ENCODE measurements around the gene C19orf38. TPM values are rescaled to one million over a fixed set of nuclear protein-coding genes. Genes with fewer than 3 reads are reported as not detected.
"Not testable (repeated sequence)": the region's sequence is repeated elsewhere in the genome, so short reads cannot be mapped to it uniquely, and the experiment has no call there.

Gene C19orf38
- total RNA-seq, 1 donor from 2014 or later: not detected

DNA sequence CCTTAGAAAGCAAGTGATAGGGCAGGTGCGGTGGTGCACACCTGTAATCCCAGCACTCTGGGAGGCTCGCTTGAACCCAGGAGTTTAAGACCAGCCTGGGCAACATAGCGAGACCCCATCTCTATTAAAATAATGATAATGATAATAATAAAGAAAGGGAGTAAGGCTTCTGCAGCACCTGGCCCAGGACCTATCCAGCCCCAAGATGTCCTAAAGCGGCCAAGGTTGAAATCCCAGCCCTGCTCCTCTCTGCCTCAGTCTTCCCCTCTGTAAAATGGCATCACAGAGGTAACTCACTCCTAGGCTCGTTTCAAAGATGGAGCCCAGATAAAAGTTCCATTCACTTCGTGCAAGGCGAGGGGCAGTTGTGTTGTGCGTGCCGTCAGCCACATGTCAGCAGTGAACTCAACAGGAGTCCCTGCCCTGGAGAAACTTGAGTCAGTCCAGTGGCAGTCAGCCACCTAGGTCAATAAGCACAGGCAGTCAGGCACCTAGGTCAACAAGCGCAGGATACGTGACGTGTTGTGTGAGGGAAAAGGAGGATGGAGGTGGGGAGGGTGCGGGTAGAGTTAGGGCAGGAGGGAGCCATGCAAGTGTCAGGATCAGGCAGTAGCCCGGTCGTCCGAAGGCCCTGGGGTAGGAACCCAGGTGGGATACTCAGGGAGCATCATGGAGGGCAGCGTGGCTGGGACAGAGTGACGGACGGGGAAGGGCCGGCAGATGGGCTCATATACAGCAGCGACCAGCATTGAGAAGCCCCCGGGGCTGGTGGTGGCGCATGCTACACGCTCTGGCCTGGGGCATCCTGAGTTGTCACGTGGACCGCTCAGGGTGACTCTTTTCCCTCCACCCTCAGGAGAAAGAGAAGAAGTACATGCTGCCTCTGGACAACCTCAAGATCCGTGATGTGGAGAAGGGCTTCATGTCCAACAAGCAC is 28.8 kb upstream of the C19orf38 start:
- no peak for DNase-seq (ENCODE audit: extremely low read depth, low read depth, low spot score)

DNA sequence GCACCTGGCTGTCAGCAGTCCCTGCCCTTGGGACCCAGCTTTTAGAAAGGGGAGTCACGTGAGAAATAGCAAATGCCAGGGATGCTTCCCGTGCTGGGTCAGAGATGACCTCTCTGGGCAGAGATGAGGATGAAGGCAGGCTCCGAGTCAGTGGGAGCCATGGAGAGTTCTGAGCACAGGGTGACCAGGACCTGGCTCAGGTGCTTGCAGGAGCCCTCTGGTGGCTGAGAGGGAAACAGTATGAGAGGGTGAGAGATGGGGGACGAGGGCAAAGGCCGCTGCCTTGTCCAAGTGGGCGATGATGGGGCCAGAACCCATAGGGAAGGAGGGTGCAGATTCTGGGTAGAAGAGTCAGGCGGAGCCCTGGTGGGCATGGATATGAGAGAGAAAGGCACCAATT is 28.0 kb upstream of the C19orf38 start:
- DNase-seq (ENCODE audit: extremely low read depth, low read depth, low spot score): no peak

DNA sequence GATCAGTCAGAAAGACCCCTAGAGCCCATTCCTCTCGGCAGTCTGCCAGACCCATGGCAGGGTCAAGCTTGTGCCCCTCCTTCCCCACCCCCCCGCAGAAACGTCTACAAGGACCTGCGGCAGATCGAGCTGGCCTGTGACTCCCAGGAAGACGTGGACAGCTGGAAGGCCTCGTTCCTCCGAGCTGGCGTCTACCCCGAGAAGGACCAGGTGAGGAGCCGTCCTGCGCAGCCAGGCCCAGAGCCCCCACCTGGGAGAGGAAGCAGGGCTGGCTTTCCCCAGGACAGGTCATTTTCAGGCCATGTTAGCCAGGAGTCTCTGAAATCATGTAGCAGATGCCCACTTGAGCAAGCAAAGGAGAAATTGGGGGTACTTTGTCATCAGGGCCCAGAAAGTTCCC is 24.5 kb upstream of the C19orf38 start:
- no peak for DNase-seq (ENCODE audit: extremely low read depth, low read depth, low spot score)

DNA sequence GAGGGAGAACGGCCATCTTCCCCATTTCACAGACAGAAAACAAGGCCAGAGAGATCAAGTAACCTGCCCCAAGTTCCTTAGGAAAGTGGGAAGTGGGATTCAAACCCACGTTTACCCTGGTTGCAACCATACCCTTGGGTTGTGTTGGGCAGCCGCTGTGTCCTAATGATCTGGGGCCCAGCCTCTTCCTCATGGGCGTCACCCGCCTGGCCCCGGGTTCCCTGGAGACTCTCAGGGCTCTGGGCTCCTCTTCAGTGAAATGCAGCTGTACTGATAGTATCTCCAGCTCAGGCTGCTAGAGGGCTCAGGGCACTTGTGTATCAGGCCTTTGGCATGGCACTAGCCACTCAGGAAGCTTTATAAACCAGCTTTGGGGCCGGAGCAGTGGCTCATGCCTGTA is 22.0 kb upstream of the C19orf38 start:
- no peak for DNase-seq (ENCODE audit: extremely low read depth, low read depth, low spot score)

DNA sequence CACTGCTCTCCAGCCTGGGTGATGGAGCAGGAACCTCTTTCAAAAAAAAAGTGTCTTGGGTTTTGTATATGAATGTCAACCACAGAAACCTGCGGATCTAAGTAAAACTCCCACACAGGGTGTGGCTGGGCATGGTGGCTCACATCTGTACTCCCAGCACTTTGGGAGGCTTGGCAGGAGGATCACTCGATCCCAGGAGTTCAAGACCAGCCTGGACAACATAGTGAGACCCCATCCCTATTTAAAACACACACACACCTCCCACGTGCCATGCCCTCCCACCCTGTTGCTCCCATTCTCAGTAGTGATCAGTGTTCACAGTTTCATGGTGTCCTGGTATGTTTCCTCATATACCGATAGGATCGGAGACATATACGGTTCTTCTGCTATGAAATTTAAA is 21.4 kb upstream of the C19orf38 start:
- no peak for DNase-seq (ENCODE audit: extremely low read depth, low read depth, low spot score)

DNA sequence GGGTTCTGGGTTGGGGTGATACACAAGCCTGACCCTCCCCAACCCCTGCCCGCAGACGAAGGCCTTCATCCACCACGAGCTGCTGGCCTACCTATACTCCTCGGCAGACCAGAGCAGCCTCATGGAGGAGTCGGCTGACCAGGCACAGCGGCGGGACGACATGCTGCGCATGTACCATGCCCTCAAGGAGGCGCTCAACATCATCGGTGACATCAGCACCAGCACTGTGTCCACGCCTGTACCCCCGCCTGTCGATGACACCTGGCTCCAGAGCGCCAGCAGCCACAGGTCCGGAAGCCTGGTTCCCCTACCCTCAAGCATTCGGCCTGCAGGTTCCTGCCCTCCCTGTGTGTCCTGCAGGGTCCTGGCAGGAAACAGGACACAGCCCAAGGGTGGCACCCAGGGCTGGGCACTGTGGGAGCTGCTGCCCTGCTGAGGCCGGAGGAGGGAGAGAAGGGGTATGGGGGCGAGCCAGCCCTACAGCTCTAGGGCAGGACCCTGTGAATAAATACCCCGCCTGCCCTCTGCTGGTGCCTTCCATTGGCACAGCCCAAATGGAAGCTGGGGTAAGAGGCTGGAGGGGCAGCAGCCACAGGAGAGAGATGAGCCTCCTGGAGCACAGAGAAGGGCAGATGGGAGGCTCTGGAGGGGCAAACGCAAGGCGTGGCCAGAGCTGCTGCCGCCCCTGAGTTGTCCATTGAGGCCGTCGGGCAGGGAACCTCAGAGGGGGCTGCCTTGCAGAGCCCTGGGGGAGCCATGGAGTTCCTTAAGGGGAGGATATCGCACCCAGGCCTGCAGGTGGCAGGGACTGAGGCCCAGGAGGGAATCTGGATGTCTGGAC is 19.0 kb upstream of the C19orf38 start:
- DNase-seq (ENCODE audit: extremely low read depth, low read depth, low spot score): no peak

DNA sequence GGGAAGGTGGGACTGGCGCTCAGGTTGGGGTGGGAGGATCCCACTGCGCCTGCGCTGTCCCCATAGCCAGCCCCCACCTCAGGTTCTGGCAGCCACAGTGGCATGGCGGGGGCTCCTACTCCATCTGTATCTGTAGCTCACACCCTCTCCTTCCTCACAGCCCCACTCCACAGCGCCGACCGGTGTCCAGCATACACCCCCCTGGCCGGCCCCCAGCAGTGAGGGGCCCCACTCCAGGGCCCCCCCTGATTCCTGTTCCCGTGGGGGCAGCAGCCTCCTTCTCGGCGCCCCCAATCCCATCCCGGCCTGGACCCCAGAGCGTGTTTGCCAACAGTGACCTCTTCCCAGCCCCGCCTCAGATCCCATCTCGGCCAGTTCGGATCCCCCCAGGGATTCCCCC is 18.2 kb upstream of the C19orf38 start:
- DNase-seq (ENCODE audit: extremely low read depth, low read depth, low spot score): no peak

DNA sequence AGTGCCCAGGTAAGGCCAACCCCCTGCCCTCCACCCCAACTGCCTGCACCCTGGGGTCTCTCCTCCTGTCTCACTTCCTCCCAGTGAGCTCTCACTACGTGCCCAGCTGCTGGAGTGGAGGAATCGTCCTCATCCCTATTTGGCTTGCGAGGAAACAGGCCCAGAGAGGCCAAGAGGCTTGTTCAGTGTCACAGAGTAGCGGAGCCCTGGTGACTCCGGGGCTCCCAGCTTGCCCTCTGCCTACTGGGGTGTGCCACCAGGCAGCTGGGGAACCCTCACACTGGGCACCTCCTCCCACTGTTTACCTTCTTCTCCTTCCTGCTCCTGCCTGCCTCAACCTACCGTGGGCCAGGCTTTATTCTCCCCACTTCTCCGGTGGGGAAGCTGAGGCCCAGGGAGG is 17.8 kb upstream of the C19orf38 start:
- no peak for DNase-seq (ENCODE audit: extremely low read depth, low read depth, low spot score)

DNA sequence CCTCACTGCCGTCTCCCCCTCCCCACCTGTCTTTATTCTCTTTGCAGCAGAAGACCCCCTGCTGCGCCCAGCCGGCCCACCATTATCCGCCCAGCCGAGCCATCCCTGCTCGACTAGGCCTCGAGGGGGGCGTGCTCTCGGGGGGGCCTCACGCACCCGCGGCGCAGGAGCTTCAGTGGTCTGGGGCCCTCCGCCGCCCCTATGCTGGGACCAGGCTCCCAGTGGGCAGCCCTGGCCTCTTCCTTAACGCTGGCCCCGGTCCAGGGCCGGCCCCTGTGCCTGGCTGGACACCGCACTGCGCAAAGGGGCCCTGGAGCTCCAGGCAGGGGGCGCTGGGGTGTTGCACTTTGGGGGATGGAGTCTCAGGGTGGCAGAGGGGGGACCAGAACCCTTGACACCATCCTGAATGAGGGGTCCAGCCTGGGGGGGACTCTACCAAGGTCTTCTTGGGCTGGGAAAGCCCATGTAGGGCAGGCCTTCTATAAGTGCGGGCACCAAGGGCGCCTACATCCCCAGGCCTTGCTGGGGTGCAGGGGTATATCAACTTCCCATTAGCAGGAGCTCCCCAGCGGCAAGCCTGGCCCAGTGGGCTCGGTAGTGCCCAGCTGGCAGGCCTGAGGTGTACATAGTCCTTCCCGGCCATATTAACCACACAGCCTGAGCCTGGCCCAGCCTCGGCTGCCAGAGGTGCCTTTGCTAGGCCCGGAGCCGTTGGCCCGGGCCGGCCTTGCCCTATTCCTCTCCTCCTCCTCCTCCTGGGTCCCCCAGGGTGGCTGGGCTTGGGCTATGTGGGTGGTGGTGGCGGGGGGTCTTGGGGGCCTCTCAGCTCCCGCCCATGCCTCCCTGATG is 17.1 kb upstream of the C19orf38 start:
- DNase-seq (ENCODE audit: extremely low read depth, low read depth, low spot score): no peak

DNA sequence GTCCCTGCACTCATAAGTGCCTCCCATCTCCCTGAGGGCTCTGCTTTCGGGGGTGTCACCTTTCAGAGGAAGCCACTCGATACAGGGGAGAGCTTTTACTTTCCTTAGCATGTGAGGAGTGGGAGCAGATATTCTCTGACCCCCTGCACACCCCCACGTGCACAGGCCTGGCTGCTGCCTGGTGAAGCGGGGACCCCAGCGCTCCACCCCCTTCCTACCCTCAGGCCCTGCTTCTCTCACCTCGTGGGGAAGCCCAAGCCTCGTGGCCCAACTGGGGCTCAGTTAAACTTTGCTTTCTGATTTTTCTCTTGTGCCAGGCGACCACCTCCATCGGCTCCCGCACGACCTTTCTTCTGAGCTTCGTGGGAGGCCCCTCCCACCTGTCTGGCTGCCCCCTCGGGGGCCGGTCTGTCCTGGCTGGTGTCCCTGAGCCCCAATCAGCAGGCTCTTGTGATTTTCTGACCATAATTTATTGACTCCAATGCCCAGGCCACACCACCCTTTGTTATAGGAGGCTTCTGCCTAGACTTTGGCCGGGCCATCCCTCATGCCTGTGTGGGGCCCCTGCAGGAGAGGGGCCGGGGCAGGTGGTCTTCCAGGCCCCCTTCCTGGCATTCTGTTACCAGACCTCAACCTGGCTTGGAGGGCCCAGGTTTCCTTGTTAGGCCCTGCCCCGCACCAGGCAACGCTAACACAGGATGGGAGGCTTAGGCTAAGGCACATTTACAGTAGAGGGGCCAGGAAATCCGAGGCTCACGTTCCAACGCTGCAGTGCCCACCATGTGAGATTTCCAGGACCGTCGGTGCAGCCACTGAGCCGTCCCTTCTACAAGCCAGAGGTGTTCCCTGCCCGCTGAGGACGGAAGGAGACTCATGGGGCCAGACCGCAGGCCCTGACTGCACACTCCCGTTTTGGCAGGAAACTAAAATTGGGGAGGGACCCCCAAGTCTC is 16.0 kb upstream of the C19orf38 start:
- DNase-seq (ENCODE audit: extremely low read depth, low read depth, low spot score): no peak

DNA sequence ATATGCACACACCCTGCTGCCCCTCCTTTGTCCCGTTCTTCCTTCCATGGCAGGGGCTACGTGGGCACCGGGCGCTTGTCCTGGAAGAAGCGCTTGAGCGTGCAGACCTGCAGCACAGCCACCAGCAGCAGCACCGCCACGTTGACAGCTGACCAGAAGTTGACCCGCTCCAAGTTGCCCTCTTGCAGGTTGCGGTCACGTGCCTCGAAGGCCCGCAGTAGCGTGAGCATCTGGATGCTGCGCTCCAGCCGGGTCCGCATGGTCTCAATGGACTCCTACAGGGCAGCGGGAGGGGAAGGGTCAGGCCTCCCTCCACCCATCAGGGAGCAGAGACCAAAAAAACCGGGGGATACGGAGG is 15.3 kb upstream of the C19orf38 start:
- DNase-seq (ENCODE audit: extremely low read depth, low read depth, low spot score): no peak

DNA sequence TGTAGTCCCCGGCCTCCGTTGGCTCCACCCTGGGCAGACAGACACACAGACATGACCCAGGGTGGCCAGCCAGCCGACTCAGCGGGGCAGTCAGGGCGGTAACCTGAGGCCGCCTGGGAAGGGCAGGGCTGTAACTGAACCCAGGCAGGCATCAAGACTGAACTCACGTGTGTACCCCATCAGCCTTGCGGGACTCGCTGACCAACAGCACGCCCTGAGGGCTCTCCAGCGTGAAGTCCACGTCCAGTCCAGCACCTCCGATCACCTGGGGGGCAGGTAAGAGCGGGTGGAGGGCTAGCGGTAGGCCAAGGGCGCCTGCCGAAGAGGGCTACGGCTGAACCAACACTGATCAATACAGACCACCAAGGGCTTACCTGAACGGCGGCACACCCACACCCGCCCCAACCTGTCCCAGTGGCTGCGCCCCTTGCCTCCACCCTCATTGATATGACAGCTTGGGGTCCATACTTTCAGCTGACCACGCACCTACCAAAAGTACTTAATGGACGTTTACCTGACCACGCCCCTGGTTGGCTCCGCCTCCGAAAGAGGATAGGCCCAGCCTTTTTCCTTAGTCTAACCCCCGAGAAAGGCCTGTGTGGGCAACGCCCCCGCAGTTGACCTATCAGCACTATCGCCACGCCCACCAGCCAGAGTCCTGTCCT is 13.0 kb upstream of the C19orf38 start:
- DNase-seq (ENCODE audit: extremely low read depth, low read depth, low spot score): peak; percentile 90

DNA sequence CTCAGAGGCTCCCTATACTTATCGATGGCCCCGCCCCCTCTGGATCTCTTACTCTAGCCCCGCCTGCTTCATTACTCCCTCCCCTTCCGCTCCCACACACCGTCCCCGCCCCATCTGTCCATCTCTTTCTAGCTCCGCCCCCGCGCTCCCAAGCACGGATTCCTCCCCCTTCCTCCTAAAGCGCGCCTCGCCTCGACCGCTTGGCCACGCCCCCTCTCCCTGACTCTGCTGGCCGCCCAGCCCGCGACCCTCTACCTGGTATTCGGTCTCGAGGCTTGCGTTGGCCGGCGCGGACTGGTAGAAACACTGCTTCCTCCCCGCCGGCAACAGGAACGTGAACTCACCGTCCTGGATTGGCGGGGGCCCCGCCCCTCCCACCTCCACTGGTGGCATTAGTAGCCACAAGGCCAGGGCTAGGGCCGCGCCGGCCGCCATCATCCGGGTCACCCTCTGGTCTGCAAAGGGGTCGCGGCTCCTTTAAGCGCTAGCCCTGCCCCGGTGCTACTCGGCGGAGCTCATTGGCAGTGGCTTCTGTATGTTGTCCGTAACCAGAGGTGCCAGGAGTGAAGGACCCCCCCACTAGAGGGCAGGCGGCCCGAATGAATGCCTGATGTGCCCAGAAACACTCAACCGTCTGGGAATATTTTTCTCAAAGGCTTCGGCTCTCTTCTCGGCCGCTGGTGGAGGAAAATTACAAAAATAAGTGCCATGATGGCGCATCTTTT is 12.3 kb upstream of the C19orf38 start, which contains the start of gene TMED1:
Gene TMED1 (minus strand): TSS at position 459 of the 725 bp plus-strand sequence. CDS start 21 bp downstream, at position 438.
- DNase-seq (ENCODE audit: extremely low read depth, low read depth, low spot score): peak; percentile 78

DNA sequence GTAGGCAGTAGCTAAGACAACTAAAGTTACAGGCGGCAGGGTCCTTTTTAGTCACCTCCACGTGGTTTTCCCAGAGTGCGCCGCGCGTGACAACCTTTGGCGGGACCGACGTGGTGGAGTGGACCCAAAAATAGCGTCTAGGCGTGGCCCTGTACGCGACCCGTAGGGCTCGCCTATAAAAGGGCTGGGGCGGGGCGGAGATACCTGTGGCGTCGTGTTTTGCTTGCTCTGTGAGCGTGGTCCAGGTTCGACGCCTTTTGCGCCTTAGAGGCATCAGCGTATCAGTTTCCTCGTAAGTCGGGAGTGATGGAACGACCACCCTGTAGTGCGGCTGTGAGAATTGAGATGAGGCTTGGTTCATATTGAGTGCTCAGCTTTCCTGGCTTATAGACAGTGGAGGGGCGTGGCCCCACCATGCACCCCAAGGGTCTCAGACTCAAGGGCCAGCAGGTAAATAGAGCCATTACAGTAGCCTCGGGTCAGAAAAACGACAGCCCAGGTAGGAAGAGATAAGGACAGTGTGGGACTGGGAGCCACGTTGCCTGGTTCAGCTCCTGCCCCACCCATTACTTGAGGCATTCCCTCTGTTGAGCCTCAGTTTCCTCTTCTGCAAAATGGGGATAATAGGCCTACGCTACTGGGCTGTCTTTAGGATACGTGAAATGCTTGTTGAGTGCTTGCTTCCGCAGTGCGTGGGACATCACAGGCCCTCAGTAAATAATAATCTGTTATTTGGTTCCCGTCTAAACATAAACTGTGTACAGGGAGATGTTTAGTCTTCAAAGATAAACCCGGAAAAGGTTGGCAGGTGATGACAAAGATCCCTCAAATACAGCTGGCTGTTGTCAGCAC is 11.5 kb upstream of the C19orf38 start:
- DNase-seq (ENCODE audit: extremely low read depth, low read depth, low spot score): no peak

DNA sequence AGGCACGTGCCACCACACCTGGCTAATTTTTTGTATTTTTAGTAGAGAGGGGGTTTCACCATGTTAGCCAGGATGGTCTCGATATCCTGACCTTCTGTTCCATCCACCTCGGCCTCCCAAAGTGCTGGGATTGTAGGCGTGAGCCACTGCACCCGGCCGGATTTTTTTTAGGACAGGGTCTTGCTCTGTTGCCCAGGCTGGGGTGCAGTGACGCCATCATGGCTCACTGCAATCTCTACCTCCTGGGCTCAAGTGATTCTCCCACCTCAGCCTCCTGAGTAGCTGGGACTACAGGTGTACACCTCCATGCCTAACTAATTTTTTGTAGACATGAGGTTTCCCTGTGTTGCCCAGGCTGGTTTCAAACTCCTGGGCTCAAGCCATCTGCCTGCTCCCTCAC is 10.6 kb upstream of the C19orf38 start:
- DNase-seq (ENCODE audit: extremely low read depth, low read depth, low spot score): not testable (repeated sequence)

DNA sequence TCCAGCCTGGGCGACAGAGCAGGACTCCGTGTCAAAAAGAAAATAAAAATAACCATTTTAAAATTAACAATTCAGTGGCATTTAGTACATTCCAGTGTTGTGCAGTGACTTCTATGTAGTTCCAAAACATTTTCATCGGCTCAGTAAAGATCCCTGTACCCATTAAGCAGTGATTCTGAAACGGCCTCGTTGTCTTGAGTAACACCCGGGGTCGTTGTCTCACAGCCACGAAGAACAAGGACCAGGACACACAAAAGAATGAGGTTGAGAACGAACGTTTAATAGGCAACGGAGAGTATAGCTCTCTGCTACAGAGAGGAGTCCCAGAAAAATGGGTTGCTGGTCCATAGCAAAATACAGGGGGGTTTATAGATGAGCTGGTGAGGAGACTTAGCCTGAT is 9.8 kb upstream of the C19orf38 start:
- DNase-seq (ENCODE audit: extremely low read depth, low read depth, low spot score): no peak
